ENCODE data around the gene AMFR.

DNA sequence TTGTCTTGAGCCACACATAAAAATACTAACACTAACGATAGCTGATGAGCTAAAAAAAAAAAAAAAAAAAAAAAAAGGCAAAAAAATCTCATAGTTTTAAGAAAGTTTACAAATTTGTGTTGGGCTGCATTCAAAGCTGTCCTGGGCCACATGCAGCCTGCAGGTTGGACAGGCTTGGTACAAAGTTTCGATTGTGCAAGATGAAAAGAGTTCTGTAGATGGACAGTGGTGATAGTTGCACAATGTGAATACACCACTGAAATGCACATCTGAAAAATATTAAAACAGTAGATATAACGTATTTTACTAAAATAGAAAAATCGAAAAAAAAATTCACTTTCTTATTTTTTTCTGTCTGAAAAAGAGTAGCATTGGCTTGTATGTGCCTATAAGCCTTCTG is 42.9 kb downstream of the AMFR start:
- TF ChIP-seq ZNF274 (IDR thresholded peaks at IDR 0.05; ENCODE audit: low read depth, low read length), result no peak
- TF ChIP-seq SUZ12 (IDR thresholded peaks at IDR 0.05; ENCODE audit: extremely low read depth, insufficient read depth, insufficient read length), result no peak
